HepG2 (cell line): Measurements from ENCODE around the gene PDGFA. TPM values are rescaled to one million over a fixed set of nuclear protein-coding genes. Genes with fewer than 3 reads are reported as not detected.

Experiments used
- ATAC-seq: fragments of 200-7000 bp; cut with Tn5 transposase; 3 replicates; pipeline ENCODE4 v1.9.1; 2020; ENCODE audit warnings: mild to moderate bottlenecking, moderate library complexity
- BruUV-seq: library from RNA; stranded (reverse); fragments of 400-500 nt; replicated peaks from 2 replicates; lab custom pipeline; 2021; lab: Mats Ljungman, UMichigan
- CTCF ChIA-PET: fragments of 300-600 bp; formaldehyde crosslinking; extraction: SDS; loops from one replicate; lab custom pipeline; 2021; ENCODE audit warnings: low total read pairs, inconsistent platforms, low intra/inter-chr PET ratio; lab: Yijun Ruan, JAX
- POLR2A ChIA-PET: fragments of 350-600 bp; sonication (Branson Sonifier 250); formaldehyde crosslinking; loops from one replicate; lab custom pipeline; 2020; ENCODE audit warnings: antibody characterized with exemption, inconsistent platforms; lab: Yijun Ruan, JAX
- DNase-seq: peaks from one replicate; pipeline ENCODE4 v3.0.0-alpha.2; 2015; ENCODE audit warnings: low spot score
- FAIRE-seq: peaks from 3 replicates; lab custom pipeline; 2011; peaks lifted over from hg19 to GRCh38; lab: Jason Lieb, UNC
- H2AFZ ChIP-seq: one replicate; pipeline ENCODE4 v1.6.1; 2011; ENCODE audit warnings: low read length, inconsistent platforms
- H3K27ac ChIP-seq: fragments of 300-600 bp; 3 replicates; pipeline ENCODE4 v1.8.0; 2011; ENCODE audit warnings: mixed run types, mild to moderate bottlenecking, mixed read lengths, low read length, inconsistent platforms; ENCODE audit not compliant: insufficient read depth; ENCODE audit errors: extremely low read length
- H3K27me3 ChIP-seq, 2 experiments: fragments of 200-600 bp in 1 of 2; 2 replicates in 1 of 2; 3 replicates in 1 of 2; pipeline versions ENCODE4 v1.6.0 to v1.8.0; 2011; ENCODE audit warnings: low read length in 2 of 2, mild to moderate bottlenecking in 2 of 2, moderate library complexity in 2 of 2, inconsistent platforms in 1 of 2; ENCODE audit not compliant: insufficient read depth in 2 of 2, control insufficient read depth in 1 of 2
- H3K36me3 ChIP-seq, 2 experiments: fragments of 200-600 bp in 1 of 2; replicated peaks in 1 of 2; 2 replicates in 1 of 2; 3 replicates in 1 of 2; pipeline versions ENCODE4 v1.5.1 to v1.8.0; 2011; ENCODE audit warnings: low read length in 2 of 2, inconsistent platforms in 1 of 2; ENCODE audit not compliant: insufficient read depth in 2 of 2, control insufficient read depth in 1 of 2
- H3K4me1 ChIP-seq: 2 replicates; pipeline ENCODE4 v1.5.1; 2012; ENCODE audit warnings: low read length, inconsistent platforms; ENCODE audit not compliant: insufficient read depth
- H3K4me2 ChIP-seq: 2 replicates; pipeline ENCODE4 v1.6.0; 2011; ENCODE audit warnings: low read depth, low read length, inconsistent platforms
- H3K4me3 ChIP-seq, 3 experiments: fragments of 200-600 bp in 1 of 3; sonication (generic), shearing (Covaris generic) in 1 of 3; replicated peaks in 1 of 3; 2 replicates each; pipeline ENCODE4 v1.5.1; 2011 to 2016; ENCODE audit warnings: low read length in 3 of 3, inconsistent platforms in 2 of 3, low read depth in 2 of 3, mild to moderate bottlenecking in 2 of 3, control low read depth in 1 of 3, mixed read lengths in 1 of 3; ENCODE audit not compliant: insufficient read depth in 1 of 3
- H3K79me2 ChIP-seq: one replicate; pipeline ENCODE4 v1.6.1; 2011; ENCODE audit warnings: low read length, inconsistent platforms; ENCODE audit not compliant: insufficient read depth
- H3K9ac ChIP-seq: 2 replicates; pipeline ENCODE4 v1.6.0; 2011; ENCODE audit warnings: mild to moderate bottlenecking, low read depth, low read length, inconsistent platforms; ENCODE audit not compliant: insufficient read depth
- H3K9me3 ChIP-seq: 2 replicates; pipeline ENCODE4 v1.5.1; 2012; ENCODE audit warnings: mild to moderate bottlenecking, low read length
- H4K20me1 ChIP-seq: 2 replicates; pipeline ENCODE4 v1.6.0; 2011; ENCODE audit warnings: inconsistent platforms, mild to moderate bottlenecking, low read length, moderate library complexity; ENCODE audit not compliant: insufficient read depth
- AFF4 ChIP-seq: sonication (generic); formaldehyde crosslinking; IDR thresholded peaks from 2 replicates; pipeline ENCODE4 v1.4.0; 2020; ENCODE audit warnings: missing genetic modification reagents
- CBFB ChIP-seq: sonication (generic); formaldehyde crosslinking; IDR thresholded peaks from 2 replicates; pipeline ENCODE4 v1.4.0; 2020; ENCODE audit warnings: missing genetic modification reagents
- CHD4 ChIP-seq: fragments of 200-600 bp; sonication (generic); IDR thresholded peaks from 2 replicates; pipeline ENCODE4 v1.7.0; 2017; ENCODE audit warnings: mild to moderate bottlenecking, low read length, borderline replicate concordance
- MAFK ChIP-seq, 2 experiments: IDR thresholded peaks in 1 of 2; conservative IDR thresholded peaks in 1 of 2; 2 replicates each; pipeline ENCODE4 v1.6.1; 2011; ENCODE audit warnings: improper control_type of control experiment in 2 of 2, low read length in 2 of 2
- MLLT10 ChIP-seq: sonication (generic); formaldehyde crosslinking; IDR thresholded peaks from 2 replicates; pipeline ENCODE4 v1.4.0; 2020; ENCODE audit warnings: missing genetic modification reagents
- MLXIP ChIP-seq: sonication (generic); formaldehyde crosslinking; IDR thresholded peaks from 2 replicates; pipeline ENCODE4 v1.9.0; 2021; ENCODE audit warnings: missing genetic modification reagents, borderline replicate concordance
- WIZ ChIP-seq: sonication (generic); formaldehyde crosslinking; IDR thresholded peaks from 2 replicates; pipeline ENCODE4 v1.5.1; 2020; ENCODE audit warnings: mild to moderate bottlenecking, missing genetic modification reagents
- ZNF335 ChIP-seq: sonication (generic); formaldehyde crosslinking; IDR thresholded peaks from 2 replicates; pipeline ENCODE4 v1.4.0; 2020; ENCODE audit warnings: missing genetic modification reagents
- ZNF550 ChIP-seq: sonication (generic); formaldehyde crosslinking; IDR thresholded peaks from 2 replicates; pipeline ENCODE4 v1.4.0; 2020; ENCODE audit warnings: mild to moderate bottlenecking, missing genetic modification reagents, borderline replicate concordance
- ZNF614 ChIP-seq: IDR thresholded peaks from 2 replicates; pipeline ENCODE4 v1.6.1; 2018; ENCODE audit warnings: missing biosample characterization, missing genetic modification reagents, inconsistent platforms, borderline replicate concordance
- WGBS: methylation state at CpG from one replicate; pipeline ENCODE4 v1.1.6; 2017; ENCODE audit warnings: low lambda C conversion rate; 5-methylcytosine and 5-hydroxymethylcytosine counted together
- in situ Hi-C: cut with HindIII; loops from 2 replicates; pipeline ENCODE4 v1.10.0; 2017; ENCODE audit warnings: low pct_unique_long_range_greater_than_20kb; ENCODE audit not compliant: extremely low pct_ligation_motif_present
- intact Hi-C: fragments of 100-400 bp; cut with micrococcal nuclease; formaldehyde crosslinking; loops from one replicate; pipeline ENCODE4 v1.10.0; 2022; ENCODE audit not compliant: unreplicated experiment
- polyA plus RNA-seq, 8 experiments: library from polyadenylated mRNA; depleted of rRNA in 3 of 8; stranded (reverse) in 7 of 8; unstranded in 1 of 8; fragments of >200 nt; fragmentation: Illumina TruSeq in 4 of 8; extraction: Trizol in 4 of 8; gene quantifications; 2 replicates each; pipeline versions ENCODE4 v1.2.1 to v1.2.3, GENCODE V29; 2011 to 2016; ENCODE audit warnings: low read depth in 4 of 8, missing spikeins in 1 of 8, mixed read lengths in 1 of 8; ENCODE audit not compliant: insufficient read depth in 1 of 8
- total RNA-seq, 5 experiments: library from RNA; depleted of rRNA; stranded (reverse); fragments of >200 nt; fragmentation: Illumina TruSeq; extraction: Trizol; gene quantifications; 2 replicates each; pipeline ENCODE4 v1.2.3, GENCODE V29; 2016; ENCODE audit warnings: low read depth in 1 of 5

PDGFA gene
- total and polyA plus RNA-seq, 2 of the 13 experiments (the other 11 are each of a cell fraction or from before 2014, with no cell fraction given) = 1.5 to 3.4 TPM

DNA sequence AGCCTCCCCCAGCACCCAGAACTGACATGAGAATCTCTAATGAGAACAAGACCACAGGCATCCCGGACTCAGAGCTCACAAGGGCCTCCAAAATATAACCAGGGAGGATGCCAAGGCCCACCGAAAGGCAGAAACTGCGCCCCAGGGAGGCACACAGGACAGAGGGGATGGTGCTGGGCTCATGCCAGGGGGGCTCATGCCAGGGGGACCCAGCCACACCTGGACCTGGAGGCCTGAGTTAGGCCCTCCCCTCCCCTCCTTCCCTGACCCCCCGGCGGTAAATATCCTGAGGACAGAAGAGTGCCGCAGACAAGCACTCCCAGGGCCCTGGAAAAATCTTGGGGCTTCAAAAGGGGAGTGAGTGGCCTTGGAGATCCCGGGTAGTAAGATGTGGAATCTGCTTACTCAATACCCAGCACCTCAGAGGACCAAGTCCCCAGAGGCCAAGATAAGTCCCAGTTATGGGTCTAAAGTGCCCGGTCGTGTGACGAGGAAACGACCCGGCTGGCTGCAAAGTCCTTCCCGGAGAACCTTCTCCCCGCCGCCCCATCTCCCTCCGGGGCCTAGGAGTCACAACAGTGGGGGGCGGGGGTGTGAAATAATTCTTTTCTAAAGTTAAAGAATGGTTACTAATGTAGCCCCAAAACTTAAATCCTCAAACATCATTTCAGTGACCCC lies 11.9 kb downstream of the PDGFA start:
- POLR2A ChIA-PET = no interaction called here
- FAIRE-seq (no peak), DNase-seq (no peak), ATAC-seq (no peak)
- H3K4me1 ChIP-seq = peaks cover 20% of the 10 kb centered on the region
- CTCF ChIA-PET = no interaction called here
- BruUV-seq = no TSS peak
- no peaks in the 10 kb centered on the region for H3K27me3 ChIP-seq
- H4K20me1 ChIP-seq = peaks cover 2% of the 10 kb centered on the region; the same call in 1 of the 2 replicates
- in situ Hi-C loops (no loop called here), intact Hi-C loops (no loop called here)
- no peak overlapping the region for H3K4me3 ChIP-seq
- H3K4me2 ChIP-seq = no peak overlapping the region
- H3K9me3 ChIP-seq = no peaks in the 10 kb centered on the region
- no peak overlapping the region for H3K27ac ChIP-seq
- H3K79me2 ChIP-seq = no peaks in the 10 kb centered on the region
- H3K9ac ChIP-seq = no peak overlapping the region
- no peak for TF ChIP-seq MLLT10 (CRISPR knock-in tag)
- TF ChIP-seq ZNF614 (CRISPR knock-in tag) = no peak
- no peak for TF ChIP-seq CBFB
- TF ChIP-seq WIZ = no peak
- H3K36me3 ChIP-seq = no peaks in the 10 kb centered on the region
- WGBS = 65% methylated on average over 5 of the region's 17 CpGs
- H2AFZ ChIP-seq = no peak overlapping the region

DNA sequence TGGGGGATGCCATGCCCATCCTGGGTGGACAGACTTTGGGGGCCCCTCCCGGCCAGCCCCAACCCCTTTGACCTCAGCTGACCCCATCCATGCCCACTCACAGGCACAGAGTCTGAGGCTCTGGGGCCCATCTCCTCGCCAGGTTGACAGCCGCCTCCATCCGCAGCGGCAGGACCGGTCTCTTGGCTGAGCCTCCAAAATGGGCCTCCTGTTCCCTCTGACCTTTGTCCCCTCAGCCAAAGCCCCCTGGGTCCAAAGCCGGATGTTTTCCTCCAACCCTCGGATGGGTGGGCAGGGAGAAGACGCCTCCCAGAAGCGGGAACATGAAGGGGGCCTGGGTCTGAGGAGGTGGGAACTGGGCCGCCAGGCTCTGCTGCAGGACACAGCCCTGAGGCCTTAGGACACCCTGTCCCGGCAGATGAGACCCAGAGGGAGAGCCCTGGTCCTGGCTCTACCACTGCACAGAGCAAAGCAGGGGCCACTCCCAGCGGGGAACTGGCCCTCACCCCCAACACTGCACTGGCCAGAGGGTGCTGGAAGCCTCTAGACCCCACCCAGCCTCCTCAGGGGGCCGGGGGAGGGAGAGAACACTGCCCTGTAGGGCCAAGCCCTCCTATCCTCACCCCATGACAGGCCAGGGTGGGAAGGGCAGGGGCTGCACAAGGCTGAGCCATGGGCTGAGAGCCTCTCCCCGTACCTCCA lies 12.6 kb downstream of the PDGFA start:
- no peak overlapping the region for H3K4me2 ChIP-seq
- ChIA-PET POLR2A (no interaction called here), CTCF (no interaction called here)
- DNase-seq (no peak), ATAC-seq (no peak), FAIRE-seq (no peak)
- BruUV-seq = no TSS peak
- H3K79me2 ChIP-seq = no peaks in the 10 kb centered on the region
- no peak overlapping the region for H3K9ac ChIP-seq
- intact Hi-C loops (no loop called here), in situ Hi-C loops (no loop called here)
- H3K36me3 ChIP-seq = no peaks in the 10 kb centered on the region
- H3K9me3 ChIP-seq = no peaks in the 10 kb centered on the region
- no peak overlapping the region for H2AFZ ChIP-seq
- H3K4me3 ChIP-seq = no peak overlapping the region
- 81% methylated on average over 12 of the region's 15 CpGs for WGBS
- no peak overlapping the region for H3K27ac ChIP-seq
- peaks cover 27% of the 10 kb centered on the region for H3K4me1 ChIP-seq
- H4K20me1 ChIP-seq = peaks cover 2% of the 10 kb centered on the region; the same call in 1 of the 2 replicates
- H3K27me3 ChIP-seq = no peaks in the 10 kb centered on the region
- TF ChIP-seq CHD4 (no peak), ZNF335 (CRISPR knock-in tag) (no peak), MLXIP (CRISPR knock-in tag) (no peak), MAFK (conservative IDR thresholded peaks at IDR 0.05 in 1 of 2, IDR thresholded peaks at IDR 0.05 in 1 of 2; ENCODE audit: low read length in 2 of 2) (no peak), AFF4 (CRISPR knock-in tag) (no peak), ZNF550 (CRISPR knock-in tag) (no peak)
